ENCODE measurements around the gene AP2A2. TPM values are rescaled to one million over a fixed set of nuclear protein-coding genes. Genes with fewer than 3 reads are reported as not detected.

The AP2A2 gene
- total RNA-seq, 1 donor from 2014 or later: 63.2 TPM

GRCh38 chr11:980438-981357 lies 55.0 kb downstream of the AP2A2 start:
- H3K27ac Mint-ChIP-seq: no peak overlapping the region
- intact Hi-C loops (cut with micrococcal nuclease): no loop called here

GRCh38 chr11:981764-982163 lies 56.1 kb downstream of the AP2A2 start:
- no peak overlapping the region for H3K27ac Mint-ChIP-seq
- H3K9me3 Mint-ChIP-seq: no peaks in the 10 kb centered on the region
- intact Hi-C loops (cut with micrococcal nuclease): no loop called here
- no peak overlapping the region for H3K4me3 Mint-ChIP-seq (ENCODE audit: low read depth)
- H3K27me3 Mint-ChIP-seq (ENCODE audit: low read depth): no peaks in the 10 kb centered on the region
- DNase-seq (ENCODE audit: low spot score): no peak
- H3K4me1 Mint-ChIP-seq (ENCODE audit: low read depth): no peaks in the 10 kb centered on the region
- peaks cover 23% of the 10 kb centered on the region for H3K36me3 Mint-ChIP-seq (ENCODE audit: low read depth)

More at GRCh38 chr11:980438-981357, 55.0 kb downstream of the AP2A2 start:
- H3K4me1 Mint-ChIP-seq (ENCODE audit: low read depth): peaks cover 6% of the 10 kb centered on the region
- no peak for DNase-seq (ENCODE audit: low spot score)
- no peaks in the 10 kb centered on the region for H3K9me3 Mint-ChIP-seq
- H3K36me3 Mint-ChIP-seq (ENCODE audit: low read depth): peaks cover 19% of the 10 kb centered on the region
- no peak overlapping the region for H3K4me3 Mint-ChIP-seq (ENCODE audit: low read depth)
- H3K27me3 Mint-ChIP-seq (ENCODE audit: low read depth): no peaks in the 10 kb centered on the region

GRCh38 chr11:984546-984945 lies 58.9 kb downstream of the AP2A2 start:
- Mint-ChIP-seq H3K4me1 (ENCODE audit: low read depth) (no peaks in the 10 kb centered on the region), H3K4me3 (ENCODE audit: low read depth) (no peak overlapping the region), H3K27me3 (ENCODE audit: low read depth) (no peaks in the 10 kb centered on the region), H3K9me3 (no peaks in the 10 kb centered on the region), H3K36me3 (ENCODE audit: low read depth) (peaks cover 30% of the 10 kb centered on the region), H3K27ac (no peak overlapping the region)
- intact Hi-C loops (cut with micrococcal nuclease): no loop called here
- no peak for DNase-seq (ENCODE audit: low spot score)

- no peak for DNase-seq (ENCODE audit: low spot score)
- H3K27ac Mint-ChIP-seq: no peak overlapping the region
- intact Hi-C loops (cut with micrococcal nuclease): no loop called here
- H3K36me3 Mint-ChIP-seq (ENCODE audit: low read depth): peaks cover 32% of the 10 kb centered on the region
- H3K27me3 Mint-ChIP-seq (ENCODE audit: low read depth): no peaks in the 10 kb centered on the region
- H3K9me3 Mint-ChIP-seq: no peaks in the 10 kb centered on the region
- H3K4me3 Mint-ChIP-seq (ENCODE audit: low read depth): no peak overlapping the region
- H3K4me1 Mint-ChIP-seq (ENCODE audit: low read depth): no peaks in the 10 kb centered on the region
Measured at GRCh38 chr11:985406-985805, 59.7 kb downstream of the AP2A2 start.

GRCh38 chr11:985848-986247 lies 60.2 kb downstream of the AP2A2 start:
- DNase-seq (ENCODE audit: low spot score): no peak
- Mint-ChIP-seq H3K27me3 (ENCODE audit: low read depth) (no peaks in the 10 kb centered on the region), H3K4me3 (ENCODE audit: low read depth) (no peak overlapping the region), H3K4me1 (ENCODE audit: low read depth) (no peaks in the 10 kb centered on the region), H3K36me3 (ENCODE audit: low read depth) (peaks cover 32% of the 10 kb centered on the region), H3K9me3 (no peaks in the 10 kb centered on the region), H3K27ac (no peak overlapping the region)
- intact Hi-C loops (cut with micrococcal nuclease): no loop called here

- DNase-seq (ENCODE audit: low spot score): no peak
- intact Hi-C loops (cut with micrococcal nuclease): no loop called here
- H3K36me3 Mint-ChIP-seq (ENCODE audit: low read depth): peaks cover 35% of the 10 kb centered on the region
- no peak overlapping the region for H3K27ac Mint-ChIP-seq
- no peak overlapping the region for H3K4me3 Mint-ChIP-seq (ENCODE audit: low read depth)
- H3K9me3 Mint-ChIP-seq: no peaks in the 10 kb centered on the region
- H3K4me1 Mint-ChIP-seq (ENCODE audit: low read depth): no peaks in the 10 kb centered on the region
- no peaks in the 10 kb centered on the region for H3K27me3 Mint-ChIP-seq (ENCODE audit: low read depth)
Measured at GRCh38 chr11:986270-986951, 60.7 kb downstream of the AP2A2 start.

GRCh38 chr11:986952-987305 lies 61.3 kb downstream of the AP2A2 start:
- no peak overlapping the region for H3K4me3 Mint-ChIP-seq (ENCODE audit: low read depth)
- H3K4me1 Mint-ChIP-seq (ENCODE audit: low read depth): no peaks in the 10 kb centered on the region
- DNase-seq (ENCODE audit: low spot score): no peak
- H3K27ac Mint-ChIP-seq: no peak overlapping the region
- H3K9me3 Mint-ChIP-seq: no peaks in the 10 kb centered on the region
- peaks cover 35% of the 10 kb centered on the region for H3K36me3 Mint-ChIP-seq (ENCODE audit: low read depth)
- H3K27me3 Mint-ChIP-seq (ENCODE audit: low read depth): no peaks in the 10 kb centered on the region
- intact Hi-C loops (cut with micrococcal nuclease): no loop called here

- intact Hi-C loops (cut with micrococcal nuclease): no loop called here
- peaks cover 33% of the 10 kb centered on the region for H3K36me3 Mint-ChIP-seq (ENCODE audit: low read depth)
- H3K4me1 Mint-ChIP-seq (ENCODE audit: low read depth): no peaks in the 10 kb centered on the region
- no peaks in the 10 kb centered on the region for H3K9me3 Mint-ChIP-seq
- DNase-seq (ENCODE audit: low spot score): no peak
- H3K4me3 Mint-ChIP-seq (ENCODE audit: low read depth): no peak overlapping the region
- no peak overlapping the region for H3K27ac Mint-ChIP-seq
- H3K27me3 Mint-ChIP-seq (ENCODE audit: low read depth): no peaks in the 10 kb centered on the region
Measured at GRCh38 chr11:987671-988070, 62.0 kb downstream of the AP2A2 start.

- peaks cover 25% of the 10 kb centered on the region for H3K36me3 Mint-ChIP-seq (ENCODE audit: low read depth)
- intact Hi-C loops (cut with micrococcal nuclease): no loop called here
- no peak overlapping the region for H3K27ac Mint-ChIP-seq
- DNase-seq (ENCODE audit: low spot score): no peak
- H3K9me3 Mint-ChIP-seq: no peaks in the 10 kb centered on the region
- H3K4me1 Mint-ChIP-seq (ENCODE audit: low read depth): peaks cover 3% of the 10 kb centered on the region
- no peak overlapping the region for H3K4me3 Mint-ChIP-seq (ENCODE audit: low read depth)
- H3K27me3 Mint-ChIP-seq (ENCODE audit: low read depth): no peaks in the 10 kb centered on the region
Measured at GRCh38 chr11:990101-990500, 64.4 kb downstream of the AP2A2 start.

GRCh38 chr11:991034-991433 lies 65.4 kb downstream of the AP2A2 start:
- DNase-seq (ENCODE audit: low spot score): no peak
- no peaks in the 10 kb centered on the region for H3K9me3 Mint-ChIP-seq
- intact Hi-C loops (cut with micrococcal nuclease): no loop called here
- no peak overlapping the region for H3K4me3 Mint-ChIP-seq (ENCODE audit: low read depth)
- peaks cover 7% of the 10 kb centered on the region for H3K4me1 Mint-ChIP-seq (ENCODE audit: low read depth)
- no peaks in the 10 kb centered on the region for H3K27me3 Mint-ChIP-seq (ENCODE audit: low read depth)
- H3K36me3 Mint-ChIP-seq (ENCODE audit: low read depth): peaks cover 29% of the 10 kb centered on the region
- no peak overlapping the region for H3K27ac Mint-ChIP-seq

- Mint-ChIP-seq H3K4me3 (ENCODE audit: low read depth) (no peak overlapping the region), H3K27me3 (ENCODE audit: low read depth) (no peaks in the 10 kb centered on the region), H3K4me1 (ENCODE audit: low read depth) (peaks cover 10% of the 10 kb centered on the region), H3K9me3 (no peaks in the 10 kb centered on the region), H3K36me3 (ENCODE audit: low read depth) (peaks cover 31% of the 10 kb centered on the region), H3K27ac (no peak overlapping the region)
- intact Hi-C loops (cut with micrococcal nuclease): no loop called here
- DNase-seq (ENCODE audit: low spot score): no peak
Measured at GRCh38 chr11:991711-992307, 66.1 kb downstream of the AP2A2 start.

- Mint-ChIP-seq H3K9me3 (no peaks in the 10 kb centered on the region), H3K4me1 (ENCODE audit: low read depth) (peaks cover 10% of the 10 kb centered on the region), H3K36me3 (ENCODE audit: low read depth) (peaks cover 31% of the 10 kb centered on the region), H3K27ac (no peak overlapping the region), H3K27me3 (ENCODE audit: low read depth) (no peaks in the 10 kb centered on the region), H3K4me3 (ENCODE audit: low read depth) (no peak overlapping the region)
- no peak for DNase-seq (ENCODE audit: low spot score)
- intact Hi-C loops (cut with micrococcal nuclease): no loop called here
Measured at GRCh38 chr11:992577-992976, 66.9 kb downstream of the AP2A2 start.

- peaks cover 10% of the 10 kb centered on the region for H3K4me1 Mint-ChIP-seq (ENCODE audit: low read depth)
- H3K9me3 Mint-ChIP-seq: no peaks in the 10 kb centered on the region
- H3K36me3 Mint-ChIP-seq (ENCODE audit: low read depth): peaks cover 25% of the 10 kb centered on the region
- no peak overlapping the region for H3K4me3 Mint-ChIP-seq (ENCODE audit: low read depth)
- no peaks in the 10 kb centered on the region for H3K27me3 Mint-ChIP-seq (ENCODE audit: low read depth)
- H3K27ac Mint-ChIP-seq: no peak overlapping the region
- intact Hi-C loops (cut with micrococcal nuclease): no loop called here
- DNase-seq (ENCODE audit: low spot score): no peak
Measured at GRCh38 chr11:993632-994167, 68.0 kb downstream of the AP2A2 start.
